Stimulated activated CD8-positive, alpha-beta memory T cell treated with anti-CD3 and anti-CD28 coated beads, Interleukin-15, amount 100 ng/mL, for 24 hours (primary cell): ENCODE measurements around the gene UQCRQ.

Source experiments
- DNase-seq: peaks from one replicate; pipeline ENCODE4 v3.0.0-alpha.2; 2020; ENCODE audit warnings: low read depth

Gene UQCRQ

GRCh38 chr5:132866342-132867045 is at the start of gene UQCRQ, which contains the start of gene GDF9:
UQCRQ (plus strand) TSS chr5:132866642; CDS start chr5:132866882, 240 bp downstream.
GDF9 (minus strand) TSS chr5:132866469; CDS start chr5:132864533, 1,936 bp downstream.
- DNase-seq, result peak; percentile 56

- no peak for DNase-seq
Observed at GRCh38 chr5:132817011-132817410, 49.4 kb upstream of the UQCRQ start.

- no peak for DNase-seq
Observed at GRCh38 chr5:132819468-132819867, 47.0 kb upstream of the UQCRQ start.

GRCh38 chr5:132820162-132820754 is 46.2 kb upstream of the UQCRQ start:
- DNase-seq, result peak; percentile 84

- no peak for DNase-seq
Observed at GRCh38 chr5:132821350-132821749, 45.1 kb upstream of the UQCRQ start.

- no peak for DNase-seq
Observed at GRCh38 chr5:132821791-132822190, 44.7 kb upstream of the UQCRQ start.

GRCh38 chr5:132822650-132823480 is 43.6 kb upstream of the UQCRQ start:
- DNase-seq, result no peak

GRCh38 chr5:132823481-132824050 is 42.9 kb upstream of the UQCRQ start:
- DNase-seq, result no peak

GRCh38 chr5:132824426-132824825 is 42.0 kb upstream of the UQCRQ start:
- no peak for DNase-seq

- no peak for DNase-seq
Observed at GRCh38 chr5:132825033-132825833, 41.2 kb upstream of the UQCRQ start.

GRCh38 chr5:132825834-132826391 is 40.5 kb upstream of the UQCRQ start:
- no peak for DNase-seq

GRCh38 chr5:132826424-132827082 is 39.9 kb upstream of the UQCRQ start:
- DNase-seq, result no peak

GRCh38 chr5:132827943-132828673 is 38.3 kb upstream of the UQCRQ start:
- DNase-seq, result no peak

GRCh38 chr5:132828846-132829494 is 37.5 kb upstream of the UQCRQ start:
- no peak for DNase-seq

GRCh38 chr5:132829742-132830435 is 36.6 kb upstream of the UQCRQ start:
- no peak for DNase-seq

- no peak for DNase-seq
Observed at GRCh38 chr5:132830436-132831094, 35.9 kb upstream of the UQCRQ start, which contains the start of gene SHROOM1. SHROOM1 (minus strand) TSS chr5:132830647; CDS start chr5:132826140, 4,507 bp downstream.

- DNase-seq, result no peak
Observed at GRCh38 chr5:132831095-132831860, 35.2 kb upstream of the UQCRQ start.
